ENCODE measurements around the gene RAB8B. TPM values are rescaled to one million over a fixed set of nuclear protein-coding genes. Genes with fewer than 3 reads are reported as not detected.

RAB8B gene
- total and polyA plus RNA-seq, 2 experiments from 2014 or later = 16.4 to 36.9 TPM

DNA sequence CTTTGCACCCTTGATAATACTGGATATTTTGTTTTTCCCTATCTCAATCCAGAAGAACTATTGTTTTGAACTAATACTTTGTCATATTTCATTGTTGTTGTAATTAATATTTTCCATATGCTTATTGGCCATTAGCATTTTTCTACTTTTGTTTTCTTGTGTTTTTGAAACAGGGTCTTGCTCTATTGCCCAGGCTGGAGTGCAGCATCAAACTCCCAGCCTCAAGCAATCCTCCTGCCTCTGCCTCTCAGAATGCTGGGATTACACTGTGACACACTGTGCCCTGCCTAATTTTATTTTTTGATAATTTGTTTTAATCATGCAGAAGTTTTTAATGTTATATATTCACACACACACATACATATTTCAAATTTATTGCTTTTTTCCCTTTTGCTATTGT is 28.8 kb upstream of the RAB8B start:
- Histone ChIP-seq H2AFZ (no peak overlapping the region), H4K20me1 (ENCODE audit: insufficient read depth, poor library complexity, severe bottlenecking) (no peaks in the 10 kb centered on the region), H3K36me3 (replicated peaks; ENCODE audit: insufficient read depth, low read depth) (no peaks in the 10 kb centered on the region), H3K4me3 (no peak overlapping the region), H3K4me1 (ENCODE audit: insufficient read depth) (no peaks in the 10 kb centered on the region), H3K27me3 (no peaks in the 10 kb centered on the region), H3K27ac (no peak overlapping the region), H3K79me2 (peaks cover 21% of the 10 kb centered on the region), H3K9me2 (replicated peaks; ENCODE audit: insufficient read depth) (no peaks in the 10 kb centered on the region), H3K4me2 (no peak overlapping the region), H3K9me3 (ENCODE audit: low read depth) (no peaks in the 10 kb centered on the region)
- no peak for DNase-seq (ENCODE audit: low spot score)
- TF ChIP-seq EZH2 (IDR thresholded peaks at IDR 0.05; ENCODE audit: borderline replicate concordance) = no peak
- TF ChIP-seq EZH2phosphoT487 (IDR thresholded peaks at IDR 0.05; ENCODE audit: low read depth, severe bottlenecking, unreplicated experiment) = no peak
- no peak for TF ChIP-seq CTCF (IDR thresholded peaks at IDR 0.05; ENCODE audit: poor library complexity)

GRCh38 chr15:63163217-63163616 is 26.2 kb upstream of the RAB8B start:
- H3K4me1 ChIP-seq (ENCODE audit: insufficient read depth) = no peaks in the 10 kb centered on the region
- no peaks in the 10 kb centered on the region for H3K36me3 ChIP-seq (replicated peaks; ENCODE audit: insufficient read depth, low read depth)
- H3K9me2 ChIP-seq (replicated peaks; ENCODE audit: insufficient read depth) = no peaks in the 10 kb centered on the region
- H3K4me3 ChIP-seq = no peak overlapping the region
- H3K4me2 ChIP-seq = no peak overlapping the region
- 89% methylated on average over 4 of the region's 4 CpGs for WGBS (ENCODE audit: low lambda C conversion rate, missing lambda C conversion rate)
- H3K79me2 ChIP-seq = peaks cover 8% of the 10 kb centered on the region
- no peak for DNase-seq (ENCODE audit: low spot score)
- H2AFZ ChIP-seq = no peak overlapping the region
- no peak for TF ChIP-seq CTCF (IDR thresholded peaks at IDR 0.05; ENCODE audit: poor library complexity)
- no peak for TF ChIP-seq EZH2phosphoT487 (IDR thresholded peaks at IDR 0.05; ENCODE audit: low read depth, severe bottlenecking, unreplicated experiment)
- TF ChIP-seq EZH2 (IDR thresholded peaks at IDR 0.05; ENCODE audit: borderline replicate concordance) = no peak
- no peak overlapping the region for H3K27ac ChIP-seq
- H3K9me3 ChIP-seq (ENCODE audit: low read depth) = no peaks in the 10 kb centered on the region
- no peaks in the 10 kb centered on the region for H4K20me1 ChIP-seq (ENCODE audit: insufficient read depth, poor library complexity, severe bottlenecking)
- no peaks in the 10 kb centered on the region for H3K27me3 ChIP-seq

GRCh38 chr15:63165166-63165859 is 24.1 kb upstream of the RAB8B start:
- H3K4me1 ChIP-seq (ENCODE audit: insufficient read depth) = no peaks in the 10 kb centered on the region
- H2AFZ ChIP-seq = no peak overlapping the region
- H3K79me2 ChIP-seq = no peaks in the 10 kb centered on the region
- H3K4me2 ChIP-seq = no peak overlapping the region
- H3K9me3 ChIP-seq (ENCODE audit: low read depth) = no peaks in the 10 kb centered on the region
- H4K20me1 ChIP-seq (ENCODE audit: insufficient read depth, poor library complexity, severe bottlenecking) = no peaks in the 10 kb centered on the region
- H3K36me3 ChIP-seq (replicated peaks; ENCODE audit: insufficient read depth, low read depth) = no peaks in the 10 kb centered on the region
- no peak for TF ChIP-seq CTCF (IDR thresholded peaks at IDR 0.05; ENCODE audit: poor library complexity)
- no peak for TF ChIP-seq EZH2phosphoT487 (IDR thresholded peaks at IDR 0.05; ENCODE audit: low read depth, severe bottlenecking, unreplicated experiment)
- 93% methylated on average over 6 of the region's 6 CpGs for WGBS (ENCODE audit: low lambda C conversion rate, missing lambda C conversion rate)
- H3K4me3 ChIP-seq = no peak overlapping the region
- no peaks in the 10 kb centered on the region for H3K9me2 ChIP-seq (replicated peaks; ENCODE audit: insufficient read depth)
- H3K27me3 ChIP-seq = no peaks in the 10 kb centered on the region
- DNase-seq (ENCODE audit: low spot score) = no peak
- H3K27ac ChIP-seq = no peak overlapping the region
